Effector memory CD8-positive, alpha-beta T cell (primary cell): ENCODE data around the gene SLC16A9.
"Not testable (repeated sequence)": the region's sequence is repeated elsewhere in the genome, so short reads cannot be mapped to it uniquely, and the experiment has no call there.

Experiments used
- ATAC-seq: fragments of 150-1000 bp; cut with Tn5 transposase; replicated peaks from 2 replicates; pipeline ENCODE4 v1.10.0; 2021; ENCODE audit warnings: mild to moderate bottlenecking, moderate library complexity
- DNase-seq, 3 experiments: peaks; one replicate each; pipeline ENCODE4 v3.0.0; 2021
- H3K27ac Mint-ChIP-seq, 2 donors: one replicate each; pipeline ENCODE4 v1.8.0; 2022; ENCODE audit warnings: mild to moderate bottlenecking in 2 of 2, mixed read lengths in 2 of 2, moderate library complexity in 2 of 2
- H3K27me3 Mint-ChIP-seq, 2 donors: one replicate each; pipeline ENCODE4 v1.8.0; 2022; ENCODE audit warnings: mixed read lengths in 2 of 2
- H3K36me3 Mint-ChIP-seq: one replicate; pipeline ENCODE4 v1.8.0; 2022; ENCODE audit warnings: mild to moderate bottlenecking, moderate library complexity, mixed read lengths; ENCODE audit not compliant: insufficient read depth
- H3K4me1 Mint-ChIP-seq, 2 donors: one replicate each; pipeline ENCODE4 v1.8.0; 2022; ENCODE audit warnings: low read depth in 2 of 2, mixed read lengths in 2 of 2
- H3K4me3 Mint-ChIP-seq, 2 donors: one replicate each; pipeline ENCODE4 v1.8.0; 2022; ENCODE audit warnings: mild to moderate bottlenecking in 2 of 2, mixed read lengths in 2 of 2, moderate library complexity in 2 of 2
- H3K9me3 Mint-ChIP-seq, 2 donors: one replicate each; pipeline ENCODE4 v1.8.0; 2022; ENCODE audit warnings: mixed read lengths in 2 of 2

The SLC16A9 gene

GRCh38 chr10:59735296-59735695, 25.6 kb upstream of the SLC16A9 start:
- H3K9me3 Mint-ChIP-seq = no peaks in the 10 kb centered on the region
- H3K4me3 Mint-ChIP-seq = no peak overlapping the region
- no peaks in the 10 kb centered on the region for H3K4me1 Mint-ChIP-seq
- H3K27ac Mint-ChIP-seq = no peak overlapping the region
- ATAC-seq = no peak
- peaks cover 11 to 23% of the 10 kb centered on the region in 2 donors for H3K27me3 Mint-ChIP-seq
- H3K36me3 Mint-ChIP-seq = no peaks in the 10 kb centered on the region
- DNase-seq = no peak

DNA sequence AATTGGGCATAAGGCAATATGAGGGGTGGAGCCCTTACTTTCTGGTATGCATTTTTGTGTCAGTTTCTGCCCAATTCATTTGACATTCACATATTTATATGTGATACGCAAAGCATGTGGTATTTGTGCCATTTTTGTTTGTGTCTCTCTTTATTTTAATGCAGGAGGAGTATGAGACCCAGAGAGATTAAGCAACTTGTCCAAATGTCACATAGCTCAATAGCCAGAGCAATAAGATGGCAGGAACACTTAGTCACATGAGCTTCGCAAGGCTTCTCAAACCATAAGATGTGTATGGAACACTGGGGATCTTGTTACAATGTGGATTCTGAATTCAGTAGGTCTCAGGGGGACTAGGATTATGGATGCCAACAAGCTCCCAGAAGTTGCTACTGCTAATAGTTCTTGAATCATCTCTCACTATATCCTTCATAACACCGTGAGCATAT, 24.4 kb upstream of the SLC16A9 start:
- H3K27me3 Mint-ChIP-seq = peaks cover 17 to 23% of the 10 kb centered on the region in 2 donors
- H3K4me1 Mint-ChIP-seq = no peaks in the 10 kb centered on the region
- no peaks in the 10 kb centered on the region for H3K9me3 Mint-ChIP-seq
- no peak overlapping the region for H3K27ac Mint-ChIP-seq
- H3K4me3 Mint-ChIP-seq = no peak overlapping the region
- no peaks in the 10 kb centered on the region for H3K36me3 Mint-ChIP-seq
- DNase-seq (no peak), ATAC-seq (no peak)

DNA sequence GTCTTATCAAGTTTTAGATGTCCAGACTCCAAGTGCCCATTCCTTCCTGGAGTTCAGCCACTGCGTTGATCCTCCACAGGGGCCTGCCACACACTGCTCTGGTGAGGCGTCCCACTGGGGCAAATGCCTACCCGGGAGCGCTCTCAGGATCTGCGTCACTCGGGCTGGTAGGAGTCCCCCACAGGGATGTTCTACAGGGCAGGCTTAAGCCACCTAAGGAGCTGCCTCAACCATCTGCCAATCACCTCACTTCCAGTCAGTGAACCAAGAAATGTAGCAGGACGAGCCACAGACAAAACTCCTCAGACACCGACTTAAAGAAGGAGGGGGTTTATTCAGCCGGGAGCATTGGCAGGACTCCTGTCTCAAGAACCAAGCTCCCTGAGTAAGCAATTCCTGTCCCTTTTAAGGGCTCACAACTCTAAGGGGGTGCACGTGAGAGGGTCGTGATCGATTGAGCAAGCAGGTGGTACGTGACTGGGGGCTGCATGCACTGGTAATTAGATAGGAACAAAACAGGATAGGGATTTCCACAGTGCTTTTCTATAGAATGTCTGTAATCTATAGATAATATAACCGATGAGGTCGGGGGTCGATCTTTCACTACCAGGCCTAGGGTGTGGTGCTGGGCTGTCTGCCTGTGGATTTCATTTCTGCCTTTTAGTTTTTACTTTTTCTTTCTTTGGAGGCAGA, 23.8 kb upstream of the SLC16A9 start:
- not testable (repeated sequence) for ATAC-seq

GRCh38 chr10:59732849-59733248, 23.2 kb upstream of the SLC16A9 start:
- peaks cover 10 to 13% of the 10 kb centered on the region in 2 donors for H3K27me3 Mint-ChIP-seq
- not testable (repeated sequence) for H3K36me3 Mint-ChIP-seq, H3K4me3 Mint-ChIP-seq, H3K9me3 Mint-ChIP-seq, H3K4me1 Mint-ChIP-seq, DNase-seq, ATAC-seq, H3K27ac Mint-ChIP-seq

More for the DNA sequence above, 23.8 kb upstream of the SLC16A9 start:
- DNase-seq, H3K27ac Mint-ChIP-seq, H3K4me1 Mint-ChIP-seq, H3K9me3 Mint-ChIP-seq, H3K36me3 Mint-ChIP-seq, H3K4me3 Mint-ChIP-seq: not testable (repeated sequence)
- peaks cover 15 to 19% of the 10 kb centered on the region in 2 donors for H3K27me3 Mint-ChIP-seq

DNA sequence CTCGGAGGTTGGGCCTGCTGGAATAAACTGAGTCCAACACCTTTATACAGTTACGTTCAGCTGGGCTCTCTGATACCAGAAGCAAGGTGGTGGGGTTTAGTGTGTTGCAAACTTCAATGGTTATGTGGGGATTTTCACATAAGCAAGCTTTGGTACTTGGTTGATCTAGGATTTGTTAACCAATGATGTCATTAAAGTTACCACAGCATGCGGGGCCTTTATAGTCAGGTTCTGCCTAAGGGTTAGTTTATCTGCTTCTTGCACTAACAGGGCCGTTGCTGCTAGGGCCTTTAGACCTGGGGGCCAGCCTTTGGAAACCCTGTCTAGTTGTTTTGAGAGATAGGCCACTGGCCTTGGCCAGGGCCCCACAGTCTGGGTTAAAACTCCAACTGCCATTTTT, 19.5 kb upstream of the SLC16A9 start:
- ATAC-seq, H3K9me3 Mint-ChIP-seq, H3K27ac Mint-ChIP-seq, DNase-seq, H3K4me1 Mint-ChIP-seq, H3K4me3 Mint-ChIP-seq, H3K36me3 Mint-ChIP-seq: not testable (repeated sequence)
- peaks cover 11 to 26% of the 10 kb centered on the region in 2 donors for H3K27me3 Mint-ChIP-seq

- Mint-ChIP-seq H3K4me1 (no peaks in the 10 kb centered on the region), H3K9me3 (peaks cover 0 to 2% of the 10 kb centered on the region in 2 donors), H3K27ac (no peak overlapping the region), H3K36me3 (no peaks in the 10 kb centered on the region), H3K4me3 (no peak overlapping the region), H3K27me3 (peaks cover 16 to 25% of the 10 kb centered on the region in 2 donors)
- ATAC-seq (no peak), DNase-seq (no peak)
Measured at GRCh38 chr10:59724098-59724938, 14.7 kb upstream of the SLC16A9 start.

- H3K4me3 Mint-ChIP-seq = no peak overlapping the region
- H3K27me3 Mint-ChIP-seq = peaks cover 21 to 25% of the 10 kb centered on the region in 2 donors
- no peaks in the 10 kb centered on the region for H3K4me1 Mint-ChIP-seq
- peaks cover 0 to 2% of the 10 kb centered on the region in 2 donors for H3K9me3 Mint-ChIP-seq
- ATAC-seq (no peak), DNase-seq (no peak)
- H3K36me3 Mint-ChIP-seq = no peaks in the 10 kb centered on the region
- no peak overlapping the region for H3K27ac Mint-ChIP-seq
Measured at GRCh38 chr10:59720377-59720776, 10.7 kb upstream of the SLC16A9 start.

DNA sequence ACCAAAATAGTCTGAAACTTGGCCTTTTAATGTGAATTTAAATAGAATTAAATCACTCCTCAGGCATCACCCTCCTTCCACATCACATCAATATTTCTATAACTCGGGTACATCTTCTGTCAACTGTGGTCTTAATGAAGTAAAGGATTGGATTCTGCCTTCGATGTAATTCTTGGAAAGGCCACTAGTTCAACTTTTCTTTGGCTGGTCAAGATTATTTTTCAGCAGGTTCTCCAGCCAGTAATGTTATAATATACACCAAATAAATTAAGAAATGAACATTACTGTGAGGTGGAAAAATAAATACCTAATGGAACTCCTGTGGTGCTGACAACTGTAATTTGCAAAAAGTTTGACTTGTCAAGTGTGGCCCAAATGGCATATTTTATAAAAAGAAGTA, 9.7 kb upstream of the SLC16A9 start:
- ATAC-seq (no peak), DNase-seq (no peak)
- H3K9me3 Mint-ChIP-seq = peaks cover 0 to 2% of the 10 kb centered on the region in 2 donors
- no peak overlapping the region for H3K4me3 Mint-ChIP-seq
- no peaks in the 10 kb centered on the region for H3K4me1 Mint-ChIP-seq
- no peak overlapping the region for H3K27ac Mint-ChIP-seq
- H3K27me3 Mint-ChIP-seq = peaks cover 25 to 34% of the 10 kb centered on the region in 2 donors
- no peaks in the 10 kb centered on the region for H3K36me3 Mint-ChIP-seq

DNA sequence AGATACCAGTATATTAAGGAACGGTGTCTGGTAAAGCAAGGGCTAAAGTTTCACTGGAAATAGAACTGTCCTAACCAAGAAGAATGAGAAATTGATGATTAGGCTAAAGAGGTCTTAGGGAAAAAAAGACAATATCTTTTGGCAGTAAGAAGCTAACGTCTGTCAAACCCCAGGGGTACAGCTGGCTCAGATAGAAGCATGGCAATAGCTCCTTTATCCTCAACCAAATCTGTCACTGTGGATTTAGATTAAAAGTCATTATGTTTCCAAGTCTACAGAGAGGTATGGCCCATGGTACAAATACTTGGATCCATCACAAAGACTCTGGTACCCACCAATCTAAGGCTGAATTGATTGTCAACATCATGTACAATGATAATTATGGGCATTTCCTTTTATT, 8.6 kb upstream of the SLC16A9 start:
- no peak overlapping the region for H3K27ac Mint-ChIP-seq
- no peaks in the 10 kb centered on the region for H3K36me3 Mint-ChIP-seq
- ATAC-seq (no peak), DNase-seq (no peak)
- peaks cover 0 to 2% of the 10 kb centered on the region in 2 donors for H3K9me3 Mint-ChIP-seq
- no peaks in the 10 kb centered on the region for H3K4me1 Mint-ChIP-seq
- H3K27me3 Mint-ChIP-seq = peaks cover 25 to 35% of the 10 kb centered on the region in 2 donors
- no peak overlapping the region for H3K4me3 Mint-ChIP-seq

DNA sequence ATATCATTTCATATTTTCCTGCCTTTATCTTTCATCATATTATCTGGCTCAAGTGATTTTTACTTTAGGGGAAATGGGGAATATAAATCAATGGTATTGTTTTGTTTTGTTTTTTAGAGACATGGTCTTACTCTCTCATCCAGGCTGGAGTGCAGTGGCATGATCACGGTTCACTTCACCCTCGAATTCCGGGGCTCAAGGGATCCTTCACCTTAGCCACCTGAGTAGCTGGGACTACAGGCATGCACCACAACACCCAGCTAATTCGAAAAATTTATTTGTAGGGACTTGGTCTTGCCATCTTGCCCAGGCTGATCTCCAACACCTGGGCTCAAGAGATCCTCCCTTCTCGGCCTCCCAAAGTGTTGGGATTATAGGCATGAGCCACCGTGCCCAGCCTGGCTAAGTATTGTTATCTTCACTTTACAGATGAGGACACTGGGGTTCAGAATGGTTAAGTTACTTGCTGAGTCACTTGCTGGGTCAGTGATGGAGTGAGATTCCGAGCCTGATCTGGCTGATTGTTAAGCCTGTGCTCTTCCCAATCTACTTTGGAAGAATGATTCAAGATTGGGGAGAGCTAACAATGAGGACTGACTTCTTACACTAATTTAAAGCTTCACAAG, 3.7 kb upstream of the SLC16A9 start:
- Mint-ChIP-seq H3K9me3 (no peaks in the 10 kb centered on the region), H3K4me3 (no peak overlapping the region), H3K27me3 (peaks cover 53 to 66% of the 10 kb centered on the region in 2 donors), H3K4me1 (no peaks in the 10 kb centered on the region), H3K36me3 (no peaks in the 10 kb centered on the region), H3K27ac (no peak overlapping the region)
- ATAC-seq (no peak), DNase-seq (no peak)

DNA sequence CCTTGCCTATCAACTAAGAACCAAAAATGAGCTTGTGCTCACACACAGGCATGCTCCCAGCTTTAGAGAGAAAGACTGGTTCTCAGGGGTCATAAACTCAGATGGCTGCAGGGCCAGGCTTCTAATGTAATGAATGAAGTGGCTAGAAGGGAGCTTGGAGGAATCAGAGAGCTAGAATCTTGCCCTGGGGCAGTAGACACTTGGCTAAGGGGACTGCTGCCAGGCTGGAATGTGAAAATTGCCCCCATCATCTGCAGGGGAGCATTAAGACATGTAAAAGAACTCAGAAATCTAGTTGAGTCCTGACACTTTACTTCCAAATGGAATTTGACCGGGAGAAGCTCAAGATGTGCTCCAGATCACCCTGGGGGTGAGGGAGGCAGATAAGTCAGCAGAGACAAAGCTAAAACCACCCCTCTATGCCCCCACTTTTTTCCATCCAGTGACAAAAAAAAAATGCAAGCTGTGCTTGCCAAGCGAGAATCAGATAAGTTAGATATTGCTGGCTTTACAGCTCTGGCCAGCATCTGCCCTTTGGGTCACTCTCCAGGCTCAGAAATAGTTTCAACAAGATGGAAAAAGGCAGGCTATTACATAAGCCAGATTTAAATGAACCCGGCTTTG, 2.3 kb upstream of the SLC16A9 start:
- Mint-ChIP-seq H3K36me3 (no peaks in the 10 kb centered on the region), H3K9me3 (no peaks in the 10 kb centered on the region), H3K4me3 (no peak overlapping the region), H3K27me3 (peaks cover 61 to 79% of the 10 kb centered on the region in 2 donors), H3K27ac (no peak overlapping the region), H3K4me1 (no peaks in the 10 kb centered on the region)
- DNase-seq (no peak), ATAC-seq (no peak)

DNA sequence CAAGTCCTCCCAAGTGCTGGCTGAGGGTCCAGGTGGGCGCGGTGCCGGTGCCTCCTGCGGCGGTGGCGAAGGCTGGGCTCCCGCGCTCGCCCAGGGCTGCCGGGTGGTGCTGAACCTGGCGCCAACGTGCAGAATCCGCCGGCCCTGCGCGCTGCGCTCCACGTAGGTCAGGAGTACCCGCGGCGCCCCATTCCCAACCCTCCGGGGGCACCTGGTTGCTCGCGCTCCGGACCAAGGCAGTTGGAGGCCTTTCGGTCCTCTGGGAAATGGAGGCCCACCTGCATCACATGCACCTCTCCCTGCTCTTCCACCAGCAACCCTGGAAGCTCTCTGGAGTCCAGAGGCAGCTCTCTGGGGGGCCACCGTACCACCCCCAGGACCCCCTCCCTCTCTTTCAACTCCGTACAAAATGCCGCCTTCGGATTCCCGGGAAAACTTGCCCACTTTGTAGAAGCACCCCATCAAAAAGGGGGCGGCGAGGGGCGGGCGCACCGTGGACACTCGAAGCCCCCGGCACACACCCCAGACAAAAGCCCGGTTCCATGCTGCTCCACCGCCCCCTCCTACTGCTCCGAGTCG, 745 bp downstream of the SLC16A9 start:
- Mint-ChIP-seq H3K4me3 (peak overlapping the region in 1 of 2 donors; percentile 19), H3K27me3 (peaks cover 58 to 92% of the 10 kb centered on the region in 2 donors), H3K36me3 (no peaks in the 10 kb centered on the region), H3K9me3 (no peaks in the 10 kb centered on the region), H3K4me1 (no peaks in the 10 kb centered on the region), H3K27ac (no peak overlapping the region)
- no peak for DNase-seq
- no peak for ATAC-seq
